HFFc6 (cell line): Measurements from ENCODE around the gene TDRD7. TPM values are rescaled to one million over a fixed set of nuclear protein-coding genes. Genes with fewer than 3 reads are reported as not detected.
"Not testable (repeated sequence)": the region's sequence is repeated elsewhere in the genome, so short reads cannot be mapped to it uniquely, and the experiment has no call there.

Experiments
- DNase-seq: peaks from one replicate; pipeline ENCODE4 v3.0.0-alpha.2; 2018
- H3K27ac Mint-ChIP-seq: 2 replicates; pipeline ENCODE4 v1.8.0; 2020; ENCODE audit warnings: mild to moderate bottlenecking, mixed read lengths
- H3K27me3 Mint-ChIP-seq: 2 replicates; pipeline ENCODE4 v1.8.0; 2021; ENCODE audit warnings: mild to moderate bottlenecking, moderate library complexity, mixed read lengths; ENCODE audit not compliant: insufficient read depth
- H3K36me3 Mint-ChIP-seq: 2 replicates; pipeline ENCODE4 v1.8.0; 2021; ENCODE audit warnings: low read depth, mixed read lengths
- H3K4me1 Mint-ChIP-seq: 2 replicates; pipeline ENCODE4 v1.8.0; 2020; ENCODE audit warnings: low read depth, mixed read lengths
- H3K4me3 Mint-ChIP-seq: 2 replicates; pipeline ENCODE4 v1.8.0; 2020; ENCODE audit warnings: mild to moderate bottlenecking, moderate library complexity, mixed read lengths
- H3K9me3 Mint-ChIP-seq: 2 replicates; pipeline ENCODE4 v1.8.0; 2020; ENCODE audit warnings: mild to moderate bottlenecking, mixed read lengths
- total RNA-seq, 6 experiments: library from RNA; stranded (reverse); fragmentation: NEBNext Ultra II Directional; extraction: Animal tissue kit (Norgen Biotek cat#: 25700); gene quantifications; 2 replicates in 1 of 6; 3 replicates in 5 of 6; pipeline ENCODE4 v1.2.3, GENCODE V29; 2021
- TF ChIP-seq, protein P1 (sequence below): fragments of 200-600 bp; sonication (generic); IDR thresholded peaks from 2 replicates; pipeline ENCODE4 v1.5.0; 2021; ENCODE audit warnings: antibody characterized with exemption, mild to moderate bottlenecking

TDRD7 gene
- total RNA-seq, 6 experiments from 2014 or later, result 8.2 to 10.5 (median 9.0) TPM

DNA sequence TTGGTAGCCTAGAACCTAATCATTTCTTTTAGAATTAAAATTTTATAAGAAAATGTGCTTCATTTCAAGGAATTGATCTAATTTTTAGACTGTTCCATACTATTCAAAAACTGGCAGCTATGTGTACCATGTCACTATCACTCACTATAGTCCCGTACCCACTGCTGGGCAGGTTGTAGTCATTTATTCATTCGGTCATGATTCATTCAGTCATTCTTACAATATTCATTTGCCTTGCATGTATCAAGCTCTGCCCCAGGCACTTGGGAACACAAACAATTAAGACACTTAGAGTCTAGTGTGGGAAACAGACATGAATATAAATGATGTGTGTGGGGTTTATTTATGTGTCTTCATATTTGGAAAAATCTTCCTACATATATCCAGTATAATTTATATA is 26.4 kb downstream of the TDRD7 start:
- H3K27me3 Mint-ChIP-seq, result no peaks in the 10 kb centered on the region
- H3K27ac Mint-ChIP-seq, result no peak overlapping the region
- H3K4me1 Mint-ChIP-seq, result peaks cover 7% of the 10 kb centered on the region
- H3K4me3 Mint-ChIP-seq, result no peak overlapping the region
- H3K9me3 Mint-ChIP-seq, result no peaks in the 10 kb centered on the region
- DNase-seq, result no peak
- no peaks in the 10 kb centered on the region for H3K36me3 Mint-ChIP-seq
- TF ChIP-seq, protein P1, sequence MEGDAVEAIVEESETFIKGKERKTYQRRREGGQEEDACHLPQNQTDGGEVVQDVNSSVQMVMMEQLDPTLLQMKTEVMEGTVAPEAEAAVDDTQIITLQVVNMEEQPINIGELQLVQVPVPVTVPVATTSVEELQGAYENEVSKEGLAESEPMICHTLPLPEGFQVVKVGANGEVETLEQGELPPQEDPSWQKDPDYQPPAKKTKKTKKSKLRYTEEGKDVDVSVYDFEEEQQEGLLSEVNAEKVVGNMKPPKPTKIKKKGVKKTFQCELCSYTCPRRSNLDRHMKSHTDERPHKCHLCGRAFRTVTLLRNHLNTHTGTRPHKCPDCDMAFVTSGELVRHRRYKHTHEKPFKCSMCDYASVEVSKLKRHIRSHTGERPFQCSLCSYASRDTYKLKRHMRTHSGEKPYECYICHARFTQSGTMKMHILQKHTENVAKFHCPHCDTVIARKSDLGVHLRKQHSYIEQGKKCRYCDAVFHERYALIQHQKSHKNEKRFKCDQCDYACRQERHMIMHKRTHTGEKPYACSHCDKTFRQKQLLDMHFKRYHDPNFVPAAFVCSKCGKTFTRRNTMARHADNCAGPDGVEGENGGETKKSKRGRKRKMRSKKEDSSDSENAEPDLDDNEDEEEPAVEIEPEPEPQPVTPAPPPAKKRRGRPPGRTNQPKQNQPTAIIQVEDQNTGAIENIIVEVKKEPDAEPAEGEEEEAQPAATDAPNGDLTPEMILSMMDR, result no peak

DNA sequence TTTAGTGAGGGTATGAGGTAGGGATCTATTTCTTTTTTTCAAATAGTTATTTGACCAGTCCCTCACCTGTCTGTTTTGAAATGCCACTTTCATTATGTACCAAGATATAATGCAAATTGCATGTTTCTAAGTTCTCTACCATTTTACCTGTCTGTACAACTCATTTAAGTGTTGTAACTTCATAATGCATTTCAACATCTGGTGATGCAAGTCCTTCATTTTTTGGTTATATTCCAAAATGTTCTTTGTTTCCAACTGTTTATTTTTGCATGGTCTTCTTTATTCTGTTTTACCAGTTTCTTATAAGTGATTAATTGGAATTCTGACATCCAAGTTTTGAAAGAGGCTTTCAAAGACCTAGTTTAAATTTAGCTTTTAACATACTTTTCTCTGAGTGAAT is 26.8 kb downstream of the TDRD7 start:
- Mint-ChIP-seq H3K4me1 (peaks cover 7% of the 10 kb centered on the region), H3K27ac (no peak overlapping the region), H3K9me3 (no peaks in the 10 kb centered on the region), H3K36me3 (no peaks in the 10 kb centered on the region), H3K27me3 (no peaks in the 10 kb centered on the region), H3K4me3 (no peak overlapping the region)
- no peak for DNase-seq
- TF ChIP-seq, protein P1, result no peak

DNA sequence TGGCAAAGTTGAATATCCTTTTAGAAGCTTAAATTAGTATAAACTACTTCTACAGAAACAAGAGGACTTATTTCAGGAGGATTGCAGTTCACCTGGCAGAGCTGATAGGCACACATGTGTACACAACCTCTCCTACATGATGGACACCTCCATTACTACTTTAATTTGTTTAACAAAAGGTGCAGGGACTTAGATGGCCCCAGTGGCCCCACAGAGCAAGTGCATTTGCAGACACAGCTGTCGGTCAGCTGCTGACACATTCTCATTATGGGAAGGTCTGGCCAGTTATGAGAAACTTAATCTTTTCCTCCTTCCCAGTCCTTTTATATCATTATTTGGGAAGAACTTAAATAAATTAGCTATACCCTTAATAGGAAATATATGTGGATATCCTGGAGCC is 28.3 kb downstream of the TDRD7 start:
- Mint-ChIP-seq H3K36me3 (no peaks in the 10 kb centered on the region), H3K4me3 (no peak overlapping the region), H3K27ac (no peak overlapping the region), H3K27me3 (no peaks in the 10 kb centered on the region), H3K9me3 (no peaks in the 10 kb centered on the region), H3K4me1 (peaks cover 7% of the 10 kb centered on the region)
- TF ChIP-seq, protein P1, result no peak
- DNase-seq, result no peak

DNA sequence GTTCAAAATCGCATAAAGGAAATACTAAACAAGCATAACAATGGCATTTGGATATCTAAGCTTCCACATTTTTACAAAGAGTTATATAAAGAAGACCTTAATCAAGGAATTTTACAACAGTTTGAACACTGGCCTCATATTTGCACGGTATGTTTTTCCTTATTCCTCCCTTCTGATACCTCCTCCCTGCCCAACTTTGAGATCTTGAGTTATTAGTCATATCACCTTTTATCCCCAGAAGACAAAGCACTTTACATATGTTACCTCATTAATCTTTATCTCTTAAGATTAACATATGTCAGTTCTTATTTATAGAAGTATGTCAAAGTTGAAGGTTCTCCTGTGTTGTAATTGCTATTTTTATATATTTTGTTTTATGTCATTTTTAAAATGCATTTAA is 29.8 kb downstream of the TDRD7 start:
- peaks cover 7% of the 10 kb centered on the region for H3K4me1 Mint-ChIP-seq
- H3K27ac Mint-ChIP-seq, result no peak overlapping the region
- no peaks in the 10 kb centered on the region for H3K9me3 Mint-ChIP-seq
- H3K4me3 Mint-ChIP-seq, result no peak overlapping the region
- no peaks in the 10 kb centered on the region for H3K36me3 Mint-ChIP-seq
- no peaks in the 10 kb centered on the region for H3K27me3 Mint-ChIP-seq
- DNase-seq, result no peak
- TF ChIP-seq, protein P1, result no peak

DNA sequence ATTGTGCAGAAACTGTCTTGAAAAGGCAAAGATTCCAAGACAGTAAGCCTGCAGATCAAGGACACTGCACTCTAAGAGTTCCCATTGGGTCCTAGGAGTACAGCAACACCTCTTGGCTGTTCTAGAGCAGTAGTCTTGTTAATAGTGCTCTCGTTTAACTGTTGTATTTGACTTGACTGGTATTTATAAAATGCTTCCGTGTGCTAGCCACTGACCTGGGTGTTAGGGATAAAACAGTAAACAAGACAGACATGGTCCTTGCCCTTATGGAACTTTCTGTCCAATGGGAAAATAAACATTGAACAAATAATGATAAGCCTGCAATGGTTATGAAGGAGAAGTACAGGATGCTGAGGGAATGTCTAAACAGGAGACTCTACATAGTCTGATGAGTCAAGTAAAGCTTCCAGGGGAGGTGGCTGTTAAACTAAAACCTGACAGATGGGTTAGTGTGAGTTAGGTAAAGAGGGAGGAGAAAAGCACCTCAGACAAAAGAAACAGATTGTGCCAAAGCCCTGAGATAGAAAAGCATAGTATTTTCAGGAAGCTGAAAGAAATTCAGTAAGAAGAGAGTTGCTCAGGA is 33.3 kb downstream of the TDRD7 start:
- no peaks in the 10 kb centered on the region for H3K36me3 Mint-ChIP-seq
- no peaks in the 10 kb centered on the region for H3K9me3 Mint-ChIP-seq
- TF ChIP-seq, protein P1, result no peak
- H3K4me3 Mint-ChIP-seq, result no peak overlapping the region
- DNase-seq, result no peak
- peaks cover 7% of the 10 kb centered on the region for H3K4me1 Mint-ChIP-seq
- no peak overlapping the region for H3K27ac Mint-ChIP-seq
- H3K27me3 Mint-ChIP-seq, result no peaks in the 10 kb centered on the region; the same call in 1 of the 2 replicates

DNA sequence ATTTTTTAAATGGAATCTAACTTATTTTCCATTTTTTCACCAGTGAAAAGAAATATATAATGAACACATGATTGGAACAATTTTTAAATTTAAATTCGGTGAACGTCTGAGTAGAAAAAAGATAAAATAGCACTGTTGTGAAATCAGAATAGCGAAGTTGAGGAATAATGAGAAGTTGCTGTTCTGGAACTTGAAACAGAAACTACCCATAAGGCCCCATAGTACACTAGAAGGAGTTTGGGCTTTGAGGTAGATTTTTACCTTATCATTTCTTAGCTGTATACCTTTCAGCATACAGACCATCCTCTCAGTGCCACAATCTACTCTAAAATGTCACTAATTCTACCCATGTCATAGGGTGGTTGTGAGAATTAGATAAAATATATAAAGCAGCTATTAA is 35.1 kb downstream of the TDRD7 start:
- TF ChIP-seq, protein P1, result no peak
- Mint-ChIP-seq H3K36me3 (no peaks in the 10 kb centered on the region), H3K9me3 (no peaks in the 10 kb centered on the region), H3K27ac (no peak overlapping the region), H3K4me3 (no peak overlapping the region), H3K27me3 (no peaks in the 10 kb centered on the region; the same call in 1 of the 2 replicates), H3K4me1 (peaks cover under 1% of the 10 kb centered on the region)
- DNase-seq, result no peak

DNA sequence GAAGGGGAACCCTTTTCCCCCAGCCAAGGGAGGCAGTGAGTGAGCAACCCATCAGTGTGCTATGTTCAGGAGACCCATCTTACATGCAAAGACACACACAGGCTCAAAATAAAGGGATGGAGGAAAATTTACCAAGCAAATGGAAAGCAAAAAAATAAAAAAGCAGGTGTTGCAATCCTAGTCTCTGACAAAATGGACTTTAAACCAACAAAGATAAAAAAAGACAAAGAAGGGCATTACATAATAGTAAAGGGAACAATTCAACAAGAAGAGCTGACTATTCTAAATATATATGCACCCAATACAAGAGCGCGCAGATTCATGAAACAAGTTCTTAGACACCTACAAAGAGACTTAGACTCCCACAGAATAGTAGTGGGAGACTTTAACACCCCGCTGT is 41.7 kb downstream of the TDRD7 start:
- not testable (repeated sequence) for H3K27ac Mint-ChIP-seq, H3K27me3 Mint-ChIP-seq, H3K9me3 Mint-ChIP-seq, H3K4me1 Mint-ChIP-seq, H3K4me3 Mint-ChIP-seq, DNase-seq, H3K36me3 Mint-ChIP-seq

DNA sequence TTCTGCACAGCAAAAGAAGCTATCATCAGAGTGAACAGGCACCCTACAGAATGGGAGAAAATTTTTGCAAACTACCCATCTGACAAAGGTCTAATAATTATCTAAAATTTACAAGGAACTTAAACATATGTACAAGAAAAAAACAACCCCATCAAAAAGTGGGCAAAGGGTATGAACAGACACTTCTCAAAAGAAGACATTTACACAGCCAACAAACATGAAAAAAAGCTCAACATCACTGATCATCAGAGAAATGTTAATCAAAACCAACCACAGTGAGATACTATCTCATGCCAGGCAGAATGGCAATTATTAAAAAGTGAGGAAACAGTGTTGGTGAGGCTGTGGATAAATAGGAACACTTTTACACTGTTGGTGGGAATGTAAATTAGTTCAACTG is 44.9 kb downstream of the TDRD7 start:
- not testable (repeated sequence) for DNase-seq, H3K27ac Mint-ChIP-seq, H3K4me3 Mint-ChIP-seq, H3K36me3 Mint-ChIP-seq, H3K27me3 Mint-ChIP-seq, H3K4me1 Mint-ChIP-seq, H3K9me3 Mint-ChIP-seq
